GM18868 (cell line): ENCODE data around the gene C10orf53.
"Not testable (repeated sequence)": the region's sequence is repeated elsewhere in the genome, so short reads cannot be mapped to it uniquely, and the experiment has no call there.

Source experiments
- ATAC-seq: cut with Tn5 transposase; IDR thresholded peaks from one replicate; pipeline ENCODE4 v1.9.1; 2021; ENCODE audit warnings: mild to moderate bottlenecking, moderate library complexity; ENCODE audit not compliant: unreplicated experiment

The C10orf53 gene

GRCh38 chr10:49652421-49653272, 26.8 kb upstream of the C10orf53 start:
- ATAC-seq, result no peak

GRCh38 chr10:49653273-49653929, 26.1 kb upstream of the C10orf53 start:
- ATAC-seq, result no peak

- ATAC-seq, result no peak
Measured at GRCh38 chr10:49654036-49654693, 25.3 kb upstream of the C10orf53 start.

GRCh38 chr10:49655099-49655498, 24.4 kb upstream of the C10orf53 start:
- ATAC-seq, result no peak

- no peak for ATAC-seq
Measured at GRCh38 chr10:49656845-49657493, 22.5 kb upstream of the C10orf53 start.

- ATAC-seq, result no peak
Measured at GRCh38 chr10:49657606-49658005, 21.8 kb upstream of the C10orf53 start.

- ATAC-seq, result no peak
Measured at GRCh38 chr10:49661140-49661856, 18.2 kb upstream of the C10orf53 start.

GRCh38 chr10:49662169-49662830, 17.2 kb upstream of the C10orf53 start:
- ATAC-seq, result no peak

GRCh38 chr10:49663596-49663995, 15.9 kb upstream of the C10orf53 start:
- no peak for ATAC-seq

GRCh38 chr10:49664006-49664841, 15.2 kb upstream of the C10orf53 start:
- ATAC-seq, result no peak

- no peak for ATAC-seq
Measured at GRCh38 chr10:49664842-49665355, 14.6 kb upstream of the C10orf53 start.

- no peak for ATAC-seq
Measured at GRCh38 chr10:49666054-49666615, 13.3 kb upstream of the C10orf53 start.

GRCh38 chr10:49666685-49667084, 12.8 kb upstream of the C10orf53 start:
- no peak for ATAC-seq

- ATAC-seq, result no peak
Measured at GRCh38 chr10:49667991-49668390, 11.5 kb upstream of the C10orf53 start.

GRCh38 chr10:49668684-49669083, 10.8 kb upstream of the C10orf53 start:
- no peak for ATAC-seq

- ATAC-seq, result no peak
Measured at GRCh38 chr10:49678827-49679479, 498 bp upstream of the C10orf53 start.

GRCh38 chr10:49682449-49682848, 3.0 kb downstream of the C10orf53 start:
- not testable (repeated sequence) for ATAC-seq

- ATAC-seq, result no peak
Measured at GRCh38 chr10:49682879-49683278, 3.4 kb downstream of the C10orf53 start.
